ENCODE results near the gene ARHGEF33. TPM values are rescaled to one million over a fixed set of nuclear protein-coding genes. Genes with fewer than 3 reads are reported as not detected.

Gene ARHGEF33
- polyA plus RNA-seq, 1 donor from 2014 or later: 1.5 TPM

GRCh38 chr2:38978296-38978903 lies 88.7 kb downstream of the ARHGEF33 start:
- Histone ChIP-seq H2AFZ (ENCODE audit: low read depth, low read length) (no peak overlapping the region), H3K9me3 (ENCODE audit: low read length) (no peaks in the 10 kb centered on the region), H3K4me2 (ENCODE audit: low read length) (no peak overlapping the region), H3F3A (ENCODE audit: insufficient read depth, low read length, poor library complexity, severe bottlenecking) (no peaks in the 10 kb centered on the region), H4K20me1 (ENCODE audit: insufficient read depth) (no peaks in the 10 kb centered on the region), H3K27ac (ENCODE audit: low read length) (no peak overlapping the region), H3K9me2 (ENCODE audit: insufficient read depth, low read length) (no peaks in the 10 kb centered on the region), H3K36me3 (ENCODE audit: insufficient read depth, low read length) (no peaks in the 10 kb centered on the region), H3K4me3 (ENCODE audit: low read length) (no peak overlapping the region), H3K27me3 (ENCODE audit: insufficient read depth, low read depth, low read length) (no peaks in the 10 kb centered on the region), H3K9ac (ENCODE audit: low read length) (no peak overlapping the region), H3K79me2 (replicated peaks; ENCODE audit: insufficient read depth, low read length) (no peaks in the 10 kb centered on the region)
- no peak for TF ChIP-seq RAD21 (conservative IDR thresholded peaks at IDR 0.05)
- no peak for TF ChIP-seq EZH2 (IDR thresholded peaks at IDR 0.05; ENCODE audit: borderline replicate concordance, insufficient read depth, low read length, poor library complexity, severe bottlenecking)
- no peak for TF ChIP-seq TAF1 (IDR thresholded peaks at IDR 0.05; ENCODE audit: low read depth)
- TF ChIP-seq POLR2AphosphoS5 (IDR thresholded peaks at IDR 0.05): no peak
- no peak for TF ChIP-seq CTCF (IDR thresholded peaks at IDR 0.05; ENCODE audit: poor library complexity, severe bottlenecking)
- TF ChIP-seq SMC3 (conservative IDR thresholded peaks at IDR 0.05; ENCODE audit: poor library complexity): no peak
- no peak for TF ChIP-seq EP300 (conservative IDR thresholded peaks at IDR 0.05; ENCODE audit: poor library complexity, severe bottlenecking)
- TF ChIP-seq REST (IDR thresholded peaks at IDR 0.05; ENCODE audit: borderline replicate concordance): no peak
- no peak for TF ChIP-seq MXI1 (conservative IDR thresholded peaks at IDR 0.05; ENCODE audit: poor library complexity, severe bottlenecking)

- H3K27ac ChIP-seq (ENCODE audit: low read length): no peak overlapping the region
- no peaks in the 10 kb centered on the region for H3K27me3 ChIP-seq (ENCODE audit: insufficient read depth, low read depth, low read length)
- H3F3A ChIP-seq (ENCODE audit: insufficient read depth, low read length, poor library complexity, severe bottlenecking): no peaks in the 10 kb centered on the region
- no peak overlapping the region for H3K4me3 ChIP-seq (ENCODE audit: low read length)
- no peaks in the 10 kb centered on the region for H3K36me3 ChIP-seq (ENCODE audit: insufficient read depth, low read length)
- no peaks in the 10 kb centered on the region for H3K79me2 ChIP-seq (replicated peaks; ENCODE audit: insufficient read depth, low read length)
- H3K4me2 ChIP-seq (ENCODE audit: low read length): no peak overlapping the region
- H3K9me3 ChIP-seq (ENCODE audit: low read length): no peaks in the 10 kb centered on the region
- no peak overlapping the region for H3K9ac ChIP-seq (ENCODE audit: low read length)
- no peak for TF ChIP-seq EP300 (conservative IDR thresholded peaks at IDR 0.05; ENCODE audit: poor library complexity, severe bottlenecking)
- TF ChIP-seq CTCF (IDR thresholded peaks at IDR 0.05; ENCODE audit: poor library complexity, severe bottlenecking): no peak
- no peak for TF ChIP-seq REST (IDR thresholded peaks at IDR 0.05; ENCODE audit: borderline replicate concordance)
- TF ChIP-seq EZH2 (IDR thresholded peaks at IDR 0.05; ENCODE audit: borderline replicate concordance, insufficient read depth, low read length, poor library complexity, severe bottlenecking): no peak
- TF ChIP-seq POLR2AphosphoS5 (IDR thresholded peaks at IDR 0.05): no peak
- no peak for TF ChIP-seq MXI1 (conservative IDR thresholded peaks at IDR 0.05; ENCODE audit: poor library complexity, severe bottlenecking)
- TF ChIP-seq SMC3 (conservative IDR thresholded peaks at IDR 0.05; ENCODE audit: poor library complexity): no peak
- TF ChIP-seq TAF1 (IDR thresholded peaks at IDR 0.05; ENCODE audit: low read depth): no peak
- TF ChIP-seq RAD21 (conservative IDR thresholded peaks at IDR 0.05): no peak
- H3K9me2 ChIP-seq (ENCODE audit: insufficient read depth, low read length): no peaks in the 10 kb centered on the region
- H2AFZ ChIP-seq (ENCODE audit: low read depth, low read length): no peak overlapping the region
- H4K20me1 ChIP-seq (ENCODE audit: insufficient read depth): no peaks in the 10 kb centered on the region
These were observed 89.2 kb downstream of the ARHGEF33 start for GRCh38 chr2:38978908-38979307.
